Muscle layer of duodenum (tissue), 2 donors: ENCODE results near the gene DYSF.

ENCODE experiments used
- H3K27ac ChIP-seq: one replicate; pipeline ENCODE4 v1.7.0; 2013; ENCODE audit warnings: mild to moderate bottlenecking, low read length
- H3K27me3 ChIP-seq: one replicate; pipeline ENCODE4 v1.7.0; 2013; ENCODE audit warnings: low read depth, mild to moderate bottlenecking, control low read depth, low read length
- H3K36me3 ChIP-seq, 2 donors: one replicate each; pipeline ENCODE4 v1.7.0; 2013; ENCODE audit warnings: low read length in 2 of 2, control low read depth in 1 of 2, mild to moderate bottlenecking in 1 of 2; ENCODE audit not compliant: insufficient read depth in 2 of 2, control insufficient read depth in 1 of 2
- H3K4me1 ChIP-seq, 2 donors: one replicate each; pipeline ENCODE4 v1.7.0; 2013; ENCODE audit warnings: low read length in 2 of 2, mild to moderate bottlenecking in 2 of 2, control low read depth in 1 of 2, moderate library complexity in 1 of 2; ENCODE audit not compliant: insufficient read depth in 2 of 2, control insufficient read depth in 1 of 2
- H3K4me3 ChIP-seq, 2 donors: one replicate each; pipeline ENCODE4 v1.7.0; 2013; ENCODE audit warnings: low read length in 2 of 2, low read depth in 1 of 2, mild to moderate bottlenecking in 1 of 2
- H3K9me3 ChIP-seq, 2 donors: one replicate each; pipeline ENCODE4 v1.7.0; 2013; ENCODE audit warnings: low read length in 2 of 2, control low read depth in 1 of 2, mild to moderate bottlenecking in 1 of 2; ENCODE audit not compliant: control insufficient read depth in 1 of 2
- donor health status: healthy.

The DYSF gene

GRCh38 chr2:71695235-71696120 lies 242.1 kb downstream of the DYSF start:
- H3K9me3 ChIP-seq = no peaks in the 10 kb centered on the region
- H3K4me3 ChIP-seq = no peak overlapping the region
- H3K27ac ChIP-seq = no peak overlapping the region
- H3K36me3 ChIP-seq = no peaks in the 10 kb centered on the region
- no peaks in the 10 kb centered on the region for H3K27me3 ChIP-seq
- H3K4me1 ChIP-seq = peaks cover 0 to 12% of the 10 kb centered on the region in 2 donors

DNA sequence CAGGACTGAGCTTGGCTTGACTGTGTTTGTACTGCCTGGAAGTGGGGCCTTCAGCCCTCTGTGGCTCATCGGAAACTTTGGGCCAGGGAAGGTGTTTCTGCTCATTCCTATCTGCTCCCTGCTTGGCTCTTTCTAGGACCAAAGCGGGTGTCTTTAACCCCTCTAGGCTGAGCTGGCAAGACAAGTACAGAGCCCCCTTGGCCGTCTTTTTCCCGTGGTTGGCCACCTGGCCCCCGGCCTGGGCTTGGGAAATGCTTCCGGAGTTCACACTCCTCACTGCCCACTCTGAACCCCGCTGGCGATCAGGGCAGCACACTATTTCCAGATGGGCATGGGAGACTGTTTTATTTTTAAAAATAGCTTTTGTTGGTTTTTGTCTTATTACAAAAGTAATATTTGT lies 243.0 kb downstream of the DYSF start:
- Histone ChIP-seq H3K4me1 (peaks cover 0 to 20% of the 10 kb centered on the region in 2 donors), H3K4me3 (no peak overlapping the region), H3K27me3 (no peaks in the 10 kb centered on the region), H3K27ac (no peak overlapping the region), H3K36me3 (no peaks in the 10 kb centered on the region), H3K9me3 (no peaks in the 10 kb centered on the region)

- H3K9me3 ChIP-seq = no peaks in the 10 kb centered on the region
- H3K4me1 ChIP-seq = peaks cover 0 to 20% of the 10 kb centered on the region in 2 donors
- no peak overlapping the region for H3K4me3 ChIP-seq
- H3K36me3 ChIP-seq = no peaks in the 10 kb centered on the region
- H3K27ac ChIP-seq = no peak overlapping the region
- H3K27me3 ChIP-seq = no peaks in the 10 kb centered on the region
Measured at GRCh38 chr2:71697106-71698004, 244.0 kb downstream of the DYSF start.

DNA sequence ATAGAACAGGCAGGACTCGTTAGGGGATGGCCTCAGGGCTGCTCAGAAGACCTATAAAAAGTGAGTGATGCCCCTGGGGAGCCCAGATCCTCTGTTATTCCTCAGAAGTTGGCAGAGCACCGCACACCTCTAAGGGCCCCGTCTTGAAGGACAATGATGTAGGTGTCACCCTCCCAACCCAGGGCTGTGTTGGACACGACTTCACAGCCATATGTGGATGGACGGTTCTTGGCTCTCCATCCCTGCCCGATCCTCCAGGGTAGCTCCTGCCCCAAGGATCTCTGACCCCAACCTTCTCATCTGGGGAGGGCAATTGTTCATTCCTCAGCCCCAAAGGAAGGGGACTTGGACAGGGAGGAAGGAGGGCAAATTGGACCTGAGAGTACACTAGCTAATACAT lies 246.1 kb downstream of the DYSF start:
- Histone ChIP-seq H3K4me1 (peaks cover 0 to 20% of the 10 kb centered on the region in 2 donors), H3K27me3 (no peaks in the 10 kb centered on the region), H3K27ac (no peak overlapping the region), H3K4me3 (no peak overlapping the region), H3K9me3 (no peaks in the 10 kb centered on the region), H3K36me3 (no peaks in the 10 kb centered on the region)

- H3K4me1 ChIP-seq = peaks cover 0 to 20% of the 10 kb centered on the region in 2 donors
- no peaks in the 10 kb centered on the region for H3K27me3 ChIP-seq
- H3K27ac ChIP-seq = no peak overlapping the region
- no peak overlapping the region for H3K4me3 ChIP-seq
- H3K9me3 ChIP-seq = no peaks in the 10 kb centered on the region
- no peaks in the 10 kb centered on the region for H3K36me3 ChIP-seq
Measured at GRCh38 chr2:71700041-71700657, 246.8 kb downstream of the DYSF start.

DNA sequence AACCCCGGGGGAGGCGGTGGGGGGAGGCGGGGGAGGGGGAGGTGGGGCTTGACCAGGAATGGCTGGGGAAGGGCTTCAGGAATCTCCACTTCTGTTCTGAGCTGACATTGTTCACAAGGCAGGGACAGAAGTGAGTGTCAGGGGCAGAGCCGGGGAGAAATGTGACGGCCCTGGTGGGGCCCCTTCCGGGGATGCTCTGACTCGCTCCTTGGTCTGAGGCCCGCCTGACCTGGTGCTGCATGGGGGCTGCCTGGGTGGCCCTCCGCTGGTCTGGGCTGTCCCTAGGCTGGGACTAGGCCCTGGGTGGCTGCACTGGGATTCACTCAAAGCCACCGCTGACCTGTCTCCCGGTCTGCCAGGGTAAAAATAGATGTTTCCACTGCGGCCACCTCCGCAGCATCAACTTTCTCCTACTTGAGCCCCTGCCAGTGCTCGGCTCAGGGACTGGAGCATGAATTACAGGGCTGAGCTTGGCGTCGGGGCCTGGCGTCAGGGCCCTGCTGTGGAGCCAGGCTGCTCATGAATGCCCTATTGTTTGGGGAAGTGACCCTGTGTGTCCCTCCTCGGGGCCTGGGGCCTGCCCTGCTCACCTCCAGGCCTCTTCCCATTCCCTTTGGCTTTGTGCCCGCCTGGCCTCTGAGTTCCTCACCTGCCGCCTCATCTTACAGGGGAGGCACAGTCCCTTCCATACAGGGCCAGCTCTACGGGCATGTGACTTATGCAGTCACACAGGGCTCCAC lies 247.5 kb downstream of the DYSF start:
- H3K27ac ChIP-seq = no peak overlapping the region
- H3K4me3 ChIP-seq = peak overlapping the region in 1 of 2 donors; percentile 17
- no peaks in the 10 kb centered on the region for H3K27me3 ChIP-seq
- H3K4me1 ChIP-seq = peaks cover 0 to 20% of the 10 kb centered on the region in 2 donors
- H3K36me3 ChIP-seq = no peaks in the 10 kb centered on the region
- H3K9me3 ChIP-seq = no peaks in the 10 kb centered on the region

- Histone ChIP-seq H3K9me3 (no peaks in the 10 kb centered on the region), H3K4me1 (peaks cover 0 to 20% of the 10 kb centered on the region in 2 donors), H3K27ac (no peak overlapping the region), H3K4me3 (no peak overlapping the region), H3K36me3 (no peaks in the 10 kb centered on the region), H3K27me3 (no peaks in the 10 kb centered on the region)
Measured at GRCh38 chr2:71702071-71702970, 249.0 kb downstream of the DYSF start.

GRCh38 chr2:71702971-71703898 lies 249.9 kb downstream of the DYSF start:
- no peaks in the 10 kb centered on the region for H3K9me3 ChIP-seq
- peaks cover 0 to 20% of the 10 kb centered on the region in 2 donors for H3K4me1 ChIP-seq
- H3K36me3 ChIP-seq = no peaks in the 10 kb centered on the region
- H3K27me3 ChIP-seq = no peaks in the 10 kb centered on the region
- no peak overlapping the region for H3K4me3 ChIP-seq
- H3K27ac ChIP-seq = no peak overlapping the region

DNA sequence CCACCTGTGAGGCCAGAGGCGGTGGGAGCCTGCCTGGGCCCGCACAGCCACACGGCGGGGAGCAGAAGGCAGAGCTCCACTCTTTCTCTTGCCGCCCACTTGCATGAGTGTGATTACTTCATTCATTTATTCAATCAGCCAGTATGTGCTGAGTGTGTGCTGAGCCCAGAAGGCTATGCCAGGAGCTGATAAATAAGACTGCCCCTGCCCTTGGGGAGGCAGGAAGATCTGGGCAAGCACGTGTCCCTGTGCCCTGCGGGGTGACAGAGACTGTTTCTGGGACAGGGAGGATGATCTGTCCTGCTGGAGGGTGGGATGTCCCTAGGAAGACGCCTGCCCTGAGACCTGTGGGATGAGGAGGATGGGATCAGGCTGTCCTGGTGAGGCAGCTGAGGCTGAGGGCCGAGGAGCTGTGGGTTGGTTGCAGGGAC lies 250.8 kb downstream of the DYSF start:
- no peak overlapping the region for H3K27ac ChIP-seq
- H3K36me3 ChIP-seq = no peaks in the 10 kb centered on the region
- no peaks in the 10 kb centered on the region for H3K27me3 ChIP-seq
- no peak overlapping the region for H3K4me3 ChIP-seq
- no peaks in the 10 kb centered on the region for H3K9me3 ChIP-seq
- peaks cover 0 to 20% of the 10 kb centered on the region in 2 donors for H3K4me1 ChIP-seq
